MM.1S (cell line): Measurements from ENCODE around the gene TMEM154.
A peak's percentile ranks its signal among the peaks of the same experiment; 100 is the strongest.

Experiments used
- DNase-seq: peaks from one replicate; pipeline ENCODE4 v3.0.0-alpha.2; 2015
- H2AFZ ChIP-seq: fragments of 300-600 bp; sonication (generic); 2 replicates; pipeline ENCODE4 v1.6.0; 2016; ENCODE audit warnings: antibody characterized with exemption, low read length
- H3F3A ChIP-seq: fragments of 300-600 bp; sonication (generic); 2 replicates; pipeline ENCODE4 v1.6.1; 2016; ENCODE audit warnings: mild to moderate bottlenecking, antibody characterized with exemption, low read length, moderate library complexity, mixed read lengths; ENCODE audit not compliant: insufficient read depth
- H3K27ac ChIP-seq: fragments of 300-600 bp; sonication (generic); 2 replicates; pipeline ENCODE4 v1.5.1; 2016; ENCODE audit warnings: mild to moderate bottlenecking, low read length
- H3K27me3 ChIP-seq: fragments of 300-600 bp; sonication (generic); replicated peaks from 2 replicates; pipeline ENCODE4 v1.6.0; 2016; ENCODE audit warnings: low read length; ENCODE audit not compliant: insufficient read depth
- H3K36me3 ChIP-seq: fragments of 300-600 bp; sonication (generic); replicated peaks from 2 replicates; pipeline ENCODE4 v1.6.1; 2016; ENCODE audit warnings: mild to moderate bottlenecking, low read length, mixed read lengths; ENCODE audit not compliant: insufficient read depth
- H3K4me1 ChIP-seq: fragments of 300-600 bp; sonication (generic); 2 replicates; pipeline ENCODE4 v1.6.1; 2016; ENCODE audit warnings: low read length, mixed read lengths
- H3K4me2 ChIP-seq: fragments of 300-600 bp; sonication (generic); 2 replicates; pipeline ENCODE4 v1.6.0; 2016; ENCODE audit warnings: low read depth, low read length
- H3K4me3 ChIP-seq: fragments of 300-600 bp; sonication (generic); 2 replicates; pipeline ENCODE4 v1.5.1; 2016; ENCODE audit warnings: low read length, mixed read lengths
- H3K79me2 ChIP-seq: fragments of 300-600 bp; sonication (generic); 2 replicates; pipeline ENCODE4 v1.6.1; 2016; ENCODE audit warnings: mixed run types, low read length, mixed read lengths
- H3K9ac ChIP-seq: fragments of 300-600 bp; sonication (generic); 2 replicates; pipeline ENCODE4 v1.6.1; 2016; ENCODE audit warnings: low read length, mixed read lengths
- H3K9me2 ChIP-seq: fragments of 300-600 bp; sonication (generic); replicated peaks from 2 replicates; pipeline ENCODE4 v1.6.1; 2016; ENCODE audit warnings: mild to moderate bottlenecking, low read length, mixed read lengths; ENCODE audit not compliant: insufficient read depth
- H3K9me3 ChIP-seq: fragments of 300-600 bp; sonication (generic); replicated peaks from 2 replicates; pipeline ENCODE4 v1.6.1; 2016; ENCODE audit warnings: mild to moderate bottlenecking, low read length, mixed read lengths; ENCODE audit not compliant: insufficient read depth
- H4K20me1 ChIP-seq: fragments of 300-600 bp; sonication (generic); 2 replicates; pipeline ENCODE4 v1.6.1; 2016; ENCODE audit warnings: mild to moderate bottlenecking, low read length, moderate library complexity, mixed read lengths; ENCODE audit not compliant: insufficient read depth
- CTCF ChIP-seq: fragments of 300-600 bp; sonication (generic); IDR thresholded peaks from 2 replicates; pipeline ENCODE4 v1.5.1; 2016; ENCODE audit warnings: antibody characterized with exemption, low read length, mixed read lengths
- EZH2 ChIP-seq: fragments of 300-600 bp; sonication (generic); optimal IDR thresholded peaks from 2 replicates; pipeline ENCODE3; 2017; ENCODE audit warnings: low read depth, mild to moderate bottlenecking, antibody characterized with exemption, low read length, mixed read lengths
- EZH2phosphoT487 ChIP-seq: fragments of 300-600 bp; sonication (generic); IDR thresholded peaks from 2 replicates; pipeline ENCODE4 v1.6.1; 2018; ENCODE audit warnings: antibody characterized with exemption, low read length

TMEM154 gene

GRCh38 chr4:152652102-152652501, 27.7 kb downstream of the TMEM154 start:
- 0 out of 2 replicates have a peak overlapping the region, but pooled peaks have one; percentile 45 for H3K27ac ChIP-seq
- H4K20me1 ChIP-seq, result no peaks in the 10 kb centered on the region
- peaks cover 10% of the 10 kb centered on the region for H3K79me2 ChIP-seq
- no peak overlapping the region for H3K4me3 ChIP-seq
- no peaks in the 10 kb centered on the region for H3K9me3 ChIP-seq
- peaks cover 20% of the 10 kb centered on the region for H3F3A ChIP-seq
- H3K27me3 ChIP-seq, result no peaks in the 10 kb centered on the region
- H2AFZ ChIP-seq, result no peak overlapping the region
- no peak for DNase-seq
- TF ChIP-seq EZH2phosphoT487 (no peak), EZH2 (no peak), CTCF (no peak)
- peaks cover 34% of the 10 kb centered on the region for H3K4me1 ChIP-seq
- H3K9ac ChIP-seq, result no peak overlapping the region
- H3K4me2 ChIP-seq, result peak overlapping the region; percentile 21; the same call in 1 of the 2 replicates
- H3K9me2 ChIP-seq, result no peaks in the 10 kb centered on the region
- no peaks in the 10 kb centered on the region for H3K36me3 ChIP-seq

- Histone ChIP-seq H3K79me2 (peaks cover 10% of the 10 kb centered on the region), H4K20me1 (no peaks in the 10 kb centered on the region), H2AFZ (no peak overlapping the region), H3K36me3 (no peaks in the 10 kb centered on the region), H3K27me3 (no peaks in the 10 kb centered on the region), H3K4me3 (no peak overlapping the region), H3K9me2 (no peaks in the 10 kb centered on the region), H3K27ac (peak overlapping the region; percentile 45; the same call in 1 of the 2 replicates), H3K4me1 (peaks cover 37% of the 10 kb centered on the region), H3F3A (peaks cover 20% of the 10 kb centered on the region), H3K4me2 (peak overlapping the region; percentile 21; the same call in 1 of the 2 replicates), H3K9ac (no peak overlapping the region), H3K9me3 (no peaks in the 10 kb centered on the region)
- TF ChIP-seq EZH2phosphoT487 (no peak), EZH2 (no peak), CTCF (no peak)
- no peak for DNase-seq
Measured at GRCh38 chr4:152651473-152652060, 28.2 kb downstream of the TMEM154 start.

- no peak overlapping the region for H2AFZ ChIP-seq
- no peaks in the 10 kb centered on the region for H3K9me3 ChIP-seq
- peaks cover 61% of the 10 kb centered on the region for H3K4me1 ChIP-seq
- H3K4me2 ChIP-seq, result peak overlapping the region; percentile 49; the same call in 1 of the 2 replicates
- no peaks in the 10 kb centered on the region for H3K27me3 ChIP-seq
- H3K4me3 ChIP-seq, result no peak overlapping the region
- no peaks in the 10 kb centered on the region for H3K79me2 ChIP-seq
- TF ChIP-seq EZH2 (no peak), EZH2phosphoT487 (no peak), CTCF (no peak)
- H3K36me3 ChIP-seq, result no peaks in the 10 kb centered on the region
- H3K9ac ChIP-seq, result no peak overlapping the region
- peaks cover 25% of the 10 kb centered on the region for H3F3A ChIP-seq
- no peak overlapping the region; the same call in 1 of the 2 replicates for H3K27ac ChIP-seq
- H3K9me2 ChIP-seq, result no peaks in the 10 kb centered on the region
- no peak for DNase-seq
- H4K20me1 ChIP-seq, result no peaks in the 10 kb centered on the region
Measured at GRCh38 chr4:152646221-152646620, 33.6 kb downstream of the TMEM154 start.
